ENCODE data around the gene MAP7. TPM values are rescaled to one million over a fixed set of nuclear protein-coding genes. Genes with fewer than 3 reads are reported as not detected.

Gene MAP7
- total and polyA plus RNA-seq, 2 experiments from 2014 or later = 44.7 to 49.2 TPM

DNA sequence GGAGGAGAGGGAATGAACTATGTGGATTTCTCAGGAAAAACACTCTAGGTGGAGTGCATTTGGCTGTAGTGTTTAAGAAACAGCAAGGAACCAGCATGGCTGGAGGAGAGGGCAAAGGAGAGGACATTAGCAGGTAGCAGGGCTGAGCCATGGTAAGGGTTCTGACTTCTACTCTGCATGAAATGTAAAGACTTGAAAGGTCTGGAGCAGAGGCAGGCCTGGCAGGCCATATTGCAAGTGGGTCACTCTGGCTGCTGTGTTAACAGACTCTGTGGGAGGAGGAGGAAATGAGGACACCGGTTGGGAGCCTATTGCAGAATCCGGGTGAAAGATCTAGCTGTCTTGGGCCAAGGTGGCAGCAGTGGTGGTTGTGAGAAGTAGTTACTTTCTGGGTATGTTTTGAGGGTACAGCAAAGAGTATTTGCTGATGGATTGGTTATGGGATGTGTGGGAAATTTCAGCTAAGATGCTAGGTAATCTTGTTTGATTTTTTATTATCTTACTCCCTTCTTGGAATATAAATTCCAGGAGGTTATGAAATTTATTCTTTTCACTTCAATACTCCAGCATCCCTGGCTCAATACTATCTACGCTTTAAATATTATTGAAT is 144.7 kb downstream of the MAP7 start (continued):
- TF ChIP-seq, protein P1, sequence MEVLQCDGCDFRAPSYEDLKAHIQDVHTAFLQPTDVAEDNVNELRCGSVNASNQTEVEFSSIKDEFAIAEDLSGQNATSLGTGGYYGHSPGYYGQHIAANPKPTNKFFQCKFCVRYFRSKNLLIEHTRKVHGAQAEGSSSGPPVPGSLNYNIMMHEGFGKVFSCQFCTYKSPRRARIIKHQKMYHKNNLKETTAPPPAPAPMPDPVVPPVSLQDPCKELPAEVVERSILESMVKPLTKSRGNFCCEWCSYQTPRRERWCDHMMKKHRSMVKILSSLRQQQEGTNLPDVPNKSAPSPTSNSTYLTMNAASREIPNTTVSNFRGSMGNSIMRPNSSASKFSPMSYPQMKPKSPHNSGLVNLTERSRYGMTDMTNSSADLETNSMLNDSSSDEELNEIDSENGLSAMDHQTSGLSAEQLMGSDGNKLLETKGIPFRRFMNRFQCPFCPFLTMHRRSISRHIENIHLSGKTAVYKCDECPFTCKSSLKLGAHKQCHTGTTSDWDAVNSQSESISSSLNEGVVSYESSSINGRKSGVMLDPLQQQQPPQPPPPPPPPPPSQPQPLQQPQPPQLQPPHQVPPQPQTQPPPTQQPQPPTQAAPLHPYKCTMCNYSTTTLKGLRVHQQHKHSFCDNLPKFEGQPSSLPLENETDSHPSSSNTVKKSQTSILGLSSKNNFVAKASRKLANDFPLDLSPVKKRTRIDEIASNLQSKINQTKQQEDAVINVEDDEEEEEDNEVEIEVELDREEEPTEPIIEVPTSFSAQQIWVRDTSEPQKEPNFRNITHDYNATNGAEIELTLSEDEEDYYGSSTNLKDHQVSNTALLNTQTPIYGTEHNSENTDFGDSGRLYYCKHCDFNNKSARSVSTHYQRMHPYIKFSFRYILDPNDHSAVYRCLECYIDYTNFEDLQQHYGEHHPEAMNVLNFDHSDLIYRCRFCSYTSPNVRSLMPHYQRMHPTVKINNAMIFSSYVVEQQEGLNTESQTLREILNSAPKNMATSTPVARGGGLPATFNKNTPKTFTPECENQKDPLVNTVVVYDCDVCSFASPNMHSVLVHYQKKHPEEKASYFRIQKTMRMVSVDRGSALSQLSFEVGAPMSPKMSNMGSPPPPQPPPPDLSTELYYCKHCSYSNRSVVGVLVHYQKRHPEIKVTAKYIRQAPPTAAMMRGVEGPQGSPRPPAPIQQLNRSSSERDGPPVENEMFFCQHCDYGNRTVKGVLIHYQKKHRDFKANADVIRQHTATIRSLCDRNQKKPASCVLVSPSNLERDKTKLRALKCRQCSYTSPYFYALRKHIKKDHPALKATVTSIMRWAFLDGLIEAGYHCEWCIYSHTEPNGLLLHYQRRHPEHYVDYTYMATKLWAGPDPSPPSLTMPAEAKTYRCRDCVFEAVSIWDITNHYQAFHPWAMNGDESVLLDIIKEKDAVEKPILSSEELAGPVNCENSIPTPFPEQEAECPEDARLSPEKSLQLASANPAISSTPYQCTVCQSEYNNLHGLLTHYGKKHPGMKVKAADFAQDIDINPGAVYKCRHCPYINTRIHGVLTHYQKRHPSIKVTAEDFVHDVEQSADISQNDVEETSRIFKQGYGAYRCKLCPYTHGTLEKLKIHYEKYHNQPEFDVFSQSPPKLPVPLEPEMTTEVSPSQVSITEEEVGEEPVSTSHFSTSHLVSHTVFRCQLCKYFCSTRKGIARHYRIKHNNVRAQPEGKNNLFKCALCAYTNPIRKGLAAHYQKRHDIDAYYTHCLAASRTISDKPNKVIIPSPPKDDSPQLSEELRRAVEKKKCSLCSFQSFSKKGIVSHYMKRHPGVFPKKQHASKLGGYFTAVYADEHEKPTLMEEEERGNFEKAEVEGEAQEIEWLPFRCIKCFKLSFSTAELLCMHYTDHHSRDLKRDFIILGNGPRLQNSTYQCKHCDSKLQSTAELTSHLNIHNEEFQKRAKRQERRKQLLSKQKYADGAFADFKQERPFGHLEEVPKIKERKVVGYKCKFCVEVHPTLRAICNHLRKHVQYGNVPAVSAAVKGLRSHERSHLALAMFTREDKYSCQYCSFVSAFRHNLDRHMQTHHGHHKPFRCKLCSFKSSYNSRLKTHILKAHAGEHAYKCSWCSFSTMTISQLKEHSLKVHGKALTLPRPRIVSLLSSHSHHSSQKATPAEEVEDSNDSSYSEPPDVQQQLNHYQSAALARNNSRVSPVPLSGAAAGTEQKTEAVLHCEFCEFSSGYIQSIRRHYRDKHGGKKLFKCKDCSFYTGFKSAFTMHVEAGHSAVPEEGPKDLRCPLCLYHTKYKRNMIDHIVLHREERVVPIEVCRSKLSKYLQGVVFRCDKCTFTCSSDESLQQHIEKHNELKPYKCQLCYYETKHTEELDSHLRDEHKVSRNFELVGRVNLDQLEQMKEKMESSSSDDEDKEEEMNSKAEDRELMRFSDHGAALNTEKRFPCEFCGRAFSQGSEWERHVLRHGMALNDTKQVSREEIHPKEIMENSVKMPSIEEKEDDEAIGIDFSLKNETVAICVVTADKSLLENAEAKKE (CRISPR knock-in tag; IDR thresholded peaks at IDR 0.05) = no peak

DNA sequence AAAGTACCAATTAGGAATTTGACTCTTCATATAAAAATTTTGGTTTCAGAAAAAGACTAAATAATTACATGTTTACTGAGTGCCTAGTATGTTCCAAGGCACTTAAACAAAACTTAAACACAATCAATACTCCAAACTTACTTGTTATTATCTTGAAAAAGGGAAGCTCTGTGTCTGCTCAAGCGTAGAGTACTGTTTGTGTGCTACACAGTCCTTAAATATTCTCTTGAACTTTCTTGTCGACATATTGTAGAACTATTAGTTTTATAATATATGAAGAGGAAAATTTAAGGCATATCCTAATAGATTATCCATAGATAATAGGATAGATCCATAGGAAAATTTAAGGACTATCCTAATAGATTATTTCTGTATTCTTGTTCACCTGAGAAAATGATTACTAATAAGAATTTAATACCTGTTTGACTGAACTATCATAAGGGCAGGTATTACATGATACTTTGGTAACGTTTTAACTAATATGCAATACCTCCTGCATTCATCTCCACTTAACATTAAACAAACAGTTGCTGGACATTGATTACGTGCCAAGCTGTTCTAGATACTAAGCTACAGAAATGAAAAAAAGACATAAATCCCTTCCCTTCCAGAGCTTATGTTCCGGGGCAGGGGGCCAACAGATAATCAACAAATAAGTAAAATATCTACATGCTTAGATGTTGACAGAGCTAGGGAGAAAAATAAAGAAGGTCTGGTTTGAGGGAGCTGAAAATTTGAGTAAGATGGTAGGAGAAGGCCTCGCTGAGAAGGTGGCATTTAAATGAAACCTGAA is 145.4 kb downstream of the MAP7 start:
- no peak overlapping the region for H3K4me2 ChIP-seq
- ATAC-seq = no peak
- TF ChIP-seq ETS1 (IDR thresholded peaks at IDR 0.05) (no peak), NANOG (IDR thresholded peaks at IDR 0.05; ENCODE audit: borderline replicate concordance) (no peak), EZH2phosphoT487 (IDR thresholded peaks at IDR 0.05; ENCODE audit: unreplicated experiment) (no peak), POLR2AphosphoS5 (IDR thresholded peaks at IDR 0.05; ENCODE audit: low read depth) (no peak), ZNF331 (CRISPR knock-in tag; IDR thresholded peaks at IDR 0.05; ENCODE audit: low read depth) (no peak), JUNB (IDR thresholded peaks at IDR 0.05; ENCODE audit: unreplicated experiment) (no peak)
- TF ChIP-seq, protein P1 (CRISPR knock-in tag; IDR thresholded peaks at IDR 0.05) = no peak

More for the DNA sequence above, 145.4 kb downstream of the MAP7 start:
- DNase-seq (ENCODE audit: low spot score) = no peak
- Mint-ChIP-seq H3K9me3 (peaks cover 2% of the 10 kb centered on the region; the same call in 1 of the 3 replicates), H3K27ac (peak overlapping the region; percentile 62; the same call in 1 of the 2 replicates), H3K27me3 (ENCODE audit: insufficient read depth, low read depth, poor library complexity) (no peaks in the 10 kb centered on the region), H3K4me1 (peaks cover 5% of the 10 kb centered on the region), H3K36me3 (ENCODE audit: low read depth) (peaks cover 20% of the 10 kb centered on the region), H3K4me3 (no peak overlapping the region)
- Histone ChIP-seq H3K79me2 (replicated peaks; ENCODE audit: insufficient read depth) (no peaks in the 10 kb centered on the region; the same call in none of the 2 replicates), H3K4me1 (ENCODE audit: insufficient read depth) (peaks cover 1% of the 10 kb centered on the region), H4K20me1 (replicated peaks; ENCODE audit: insufficient read depth) (no peaks in the 10 kb centered on the region), H3K27ac (ENCODE audit: low read depth) (no peak overlapping the region), H2AFZ (no peak overlapping the region), H3F3A (replicated peaks; ENCODE audit: low read depth) (no peaks in the 10 kb centered on the region), H3K36me3 (ENCODE audit: insufficient read depth) (no peaks in the 10 kb centered on the region), H3K27me3 (ENCODE audit: insufficient read depth) (no peaks in the 10 kb centered on the region), H3K9me2 (ENCODE audit: insufficient read depth) (no peaks in the 10 kb centered on the region), H3K4me3 (no peak overlapping the region)
